Right atrium auricular region (tissue), 2 donors: ENCODE measurements around the gene DPH6. TPM values are rescaled to one million over a fixed set of nuclear protein-coding genes. Genes with fewer than 3 reads are reported as not detected.
"Not testable (repeated sequence)": the region's sequence is repeated elsewhere in the genome, so short reads cannot be mapped to it uniquely, and the experiment has no call there.

Experiments used
- DNase-seq: peaks from one replicate; pipeline ENCODE4 v3.0.0-alpha.2; 2019; ENCODE audit warnings: low spot score
- H3K27ac ChIP-seq, 2 donors: fragments of 200-600 bp; sonication (generic); 1 replicate in 1 of 2; 2 replicates in 1 of 2; pipeline ENCODE4 v1.5.1; 2016 to 2019
- H3K27me3 ChIP-seq, 2 donors: fragments of 200-600 bp; sonication (generic); one replicate each; pipeline versions ENCODE4 v1.5.1 to v1.6.0; 2017 to 2019
- H3K36me3 ChIP-seq: fragments of 200-600 bp; sonication (generic); one replicate; pipeline ENCODE4 v1.5.1; 2016
- H3K4me1 ChIP-seq, 2 donors: fragments of 200-600 bp; sonication (generic); one replicate each; pipeline versions ENCODE4 v1.5.1 to v1.6.0; 2017 to 2019
- H3K4me3 ChIP-seq, 2 donors: fragments of 200-600 bp; sonication (generic); 1 replicate in 1 of 2; 2 replicates in 1 of 2; pipeline ENCODE4 v1.5.1; 2017 to 2019; ENCODE audit warnings: mild to moderate bottlenecking in 1 of 2, moderate library complexity in 1 of 2
- H3K9me3 ChIP-seq, 2 donors: fragments of 200-600 bp; sonication (generic); one replicate each; pipeline ENCODE4 v1.5.1; 2019
- total RNA-seq, 2 donors: library from RNA; depleted of rRNA; stranded (reverse); fragments of >200 nt; gene quantifications; one replicate each; pipeline ENCODE4 v1.1.0, GENCODE V29; 2016
- TF ChIP-seq, protein P1 (sequence below), 2 donors: fragments of 200-600 bp; sonication (generic); IDR thresholded peaks; one replicate each; pipeline ENCODE4 v1.5.1; 2019; ENCODE audit warnings: antibody characterized with exemption in 2 of 2

Gene DPH6, protein sequence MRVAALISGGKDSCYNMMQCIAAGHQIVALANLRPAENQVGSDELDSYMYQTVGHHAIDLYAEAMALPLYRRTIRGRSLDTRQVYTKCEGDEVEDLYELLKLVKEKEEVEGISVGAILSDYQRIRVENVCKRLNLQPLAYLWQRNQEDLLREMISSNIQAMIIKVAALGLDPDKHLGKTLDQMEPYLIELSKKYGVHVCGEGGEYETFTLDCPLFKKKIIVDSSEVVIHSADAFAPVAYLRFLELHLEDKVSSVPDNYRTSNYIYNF
- 10 to 100 TPM in 1 of 2 donors, 1 to 10 TPM in 1; 9.2 to 10.7 TPM for total RNA-seq

DNA sequence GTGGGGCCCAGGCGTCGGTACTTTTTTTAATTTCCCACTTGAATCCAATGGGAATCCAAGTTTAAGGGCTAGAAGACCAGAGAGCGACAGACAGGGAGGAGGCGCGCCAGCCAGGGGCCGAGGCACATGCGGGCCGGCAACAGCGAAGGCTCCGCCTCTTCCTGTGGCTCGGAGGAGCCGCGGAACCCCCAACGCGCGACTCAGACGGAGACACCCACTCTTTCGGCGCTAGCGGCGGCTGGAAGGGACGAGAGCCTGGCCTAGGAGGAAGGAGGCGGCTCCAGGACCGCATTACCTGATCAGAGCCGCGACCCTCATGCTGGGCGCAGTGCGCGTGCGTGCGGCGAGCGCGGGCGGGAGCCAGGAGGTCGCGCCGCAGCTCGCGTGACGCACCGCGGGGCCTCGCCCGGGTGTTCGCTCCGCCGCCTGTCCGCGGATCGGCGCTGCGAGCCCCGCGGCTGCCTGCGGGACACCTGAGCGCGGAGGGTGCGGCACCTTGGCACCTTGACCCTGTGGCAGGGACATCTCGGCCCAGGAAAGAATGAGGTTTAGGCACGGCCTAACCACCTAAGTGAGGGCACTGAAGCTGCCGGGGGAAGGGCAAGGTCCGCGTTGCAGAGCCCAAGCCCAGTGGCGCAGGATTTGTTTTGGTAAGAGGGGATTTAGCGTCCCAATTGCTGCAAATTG lies at the start of gene DPH6:
TSS of gene DPH6 (minus strand) at position 342 of the 687 bp plus-strand sequence. CDS start at position 318, 24 bp downstream.
- peak; percentile 84 for DNase-seq

DNA sequence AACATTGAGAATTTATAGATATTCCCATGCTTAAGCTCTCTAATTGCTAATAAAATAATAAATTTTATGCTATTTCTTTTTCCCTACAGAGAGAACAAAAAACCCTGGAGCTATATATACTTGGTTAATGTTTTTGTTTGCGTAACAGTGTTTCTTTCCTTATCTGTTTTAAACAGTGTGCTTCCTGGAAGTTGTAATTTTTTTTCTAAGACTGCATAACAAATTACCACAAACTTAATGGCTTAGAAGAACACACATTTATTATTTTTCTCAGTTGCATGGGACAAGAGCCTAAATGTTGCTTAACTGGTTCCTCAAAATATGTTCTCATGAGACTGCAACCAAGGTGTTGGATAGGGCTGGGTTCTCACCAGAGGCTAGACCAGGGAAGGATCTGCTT lies 49.7 kb upstream of the DPH6 start:
- H3K27ac ChIP-seq = no peak overlapping the region
- no peaks in the 10 kb centered on the region for H3K9me3 ChIP-seq
- no peaks in the 10 kb centered on the region for H3K27me3 ChIP-seq
- no peak for DNase-seq
- TF ChIP-seq, protein P1, sequence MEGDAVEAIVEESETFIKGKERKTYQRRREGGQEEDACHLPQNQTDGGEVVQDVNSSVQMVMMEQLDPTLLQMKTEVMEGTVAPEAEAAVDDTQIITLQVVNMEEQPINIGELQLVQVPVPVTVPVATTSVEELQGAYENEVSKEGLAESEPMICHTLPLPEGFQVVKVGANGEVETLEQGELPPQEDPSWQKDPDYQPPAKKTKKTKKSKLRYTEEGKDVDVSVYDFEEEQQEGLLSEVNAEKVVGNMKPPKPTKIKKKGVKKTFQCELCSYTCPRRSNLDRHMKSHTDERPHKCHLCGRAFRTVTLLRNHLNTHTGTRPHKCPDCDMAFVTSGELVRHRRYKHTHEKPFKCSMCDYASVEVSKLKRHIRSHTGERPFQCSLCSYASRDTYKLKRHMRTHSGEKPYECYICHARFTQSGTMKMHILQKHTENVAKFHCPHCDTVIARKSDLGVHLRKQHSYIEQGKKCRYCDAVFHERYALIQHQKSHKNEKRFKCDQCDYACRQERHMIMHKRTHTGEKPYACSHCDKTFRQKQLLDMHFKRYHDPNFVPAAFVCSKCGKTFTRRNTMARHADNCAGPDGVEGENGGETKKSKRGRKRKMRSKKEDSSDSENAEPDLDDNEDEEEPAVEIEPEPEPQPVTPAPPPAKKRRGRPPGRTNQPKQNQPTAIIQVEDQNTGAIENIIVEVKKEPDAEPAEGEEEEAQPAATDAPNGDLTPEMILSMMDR (IDR thresholded peaks at IDR 0.05) = no peak
- no peaks in the 10 kb centered on the region for H3K36me3 ChIP-seq
- no peak overlapping the region for H3K4me3 ChIP-seq
- H3K4me1 ChIP-seq = no peaks in the 10 kb centered on the region

More for the DNA sequence above, at the start of gene DPH6:
- Histone ChIP-seq H3K27ac (peak within 1 kb of the TSS; percentile 99), H3K36me3 (no peaks in the 10 kb centered on the region), H3K4me3 (peak within 1 kb of the TSS; percentile 75 to 79), H3K9me3 (no peaks in the 10 kb centered on the region), H3K27me3 (no peaks in the 10 kb centered on the region), H3K4me1 (peaks cover 0 to 24% of the 10 kb centered on the region in 2 donors)
- TF ChIP-seq, protein P1 (IDR thresholded peaks at IDR 0.05) = peak in 1 of 2 donors; percentile 28

DNA sequence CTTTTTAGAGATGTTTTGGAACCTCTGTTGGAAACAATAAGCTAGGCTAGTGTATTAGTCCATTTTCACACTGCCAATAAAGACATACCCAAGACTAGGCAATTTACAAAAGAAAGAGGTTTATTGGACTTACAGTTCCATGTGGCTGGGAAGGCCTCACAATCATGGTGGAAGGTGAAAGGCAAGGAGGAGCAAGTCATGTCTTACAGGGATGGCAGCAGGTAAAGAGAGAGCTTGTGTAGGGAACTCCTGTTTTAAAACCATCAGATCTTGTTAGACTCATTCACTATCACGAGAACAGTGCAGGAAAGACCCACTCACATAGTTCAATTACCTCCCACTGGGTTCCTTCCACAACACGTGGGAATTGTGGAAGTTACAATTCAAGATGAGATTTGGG lies 46.0 kb upstream of the DPH6 start:
- not testable (repeated sequence) for H3K4me1 ChIP-seq, H3K9me3 ChIP-seq, H3K36me3 ChIP-seq, H3K27me3 ChIP-seq, DNase-seq, H3K4me3 ChIP-seq, H3K27ac ChIP-seq

DNA sequence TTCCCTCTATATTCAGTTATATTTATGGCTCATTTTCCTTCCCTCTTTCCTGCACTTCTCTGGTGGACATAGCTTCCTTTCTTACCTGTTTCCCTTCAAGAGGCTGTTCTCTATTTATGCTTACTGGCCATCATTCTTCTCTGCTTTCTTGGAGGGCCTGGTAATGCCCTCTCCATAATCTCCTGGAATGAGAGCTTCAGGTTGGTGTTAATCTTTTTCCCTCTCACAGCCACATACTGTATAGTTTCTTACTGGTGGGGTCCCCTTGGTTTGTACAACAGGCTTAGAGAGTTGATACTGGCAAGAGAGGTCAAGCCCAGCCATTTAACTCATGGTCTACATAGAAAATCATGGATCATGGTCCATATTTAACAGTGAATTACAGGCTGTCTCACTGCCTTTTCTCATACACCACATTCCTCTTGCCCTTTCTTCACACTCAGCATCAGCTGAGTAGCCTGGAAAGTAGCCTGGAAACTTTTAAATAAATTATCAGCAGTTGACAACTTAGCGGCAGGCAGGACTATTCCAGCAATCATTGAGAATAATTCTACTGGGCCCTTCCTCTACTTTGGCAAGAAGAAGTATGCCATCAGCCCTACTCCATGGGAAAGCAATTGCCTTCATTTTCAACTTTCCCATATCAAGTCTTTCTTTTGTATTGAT lies 38.0 kb upstream of the DPH6 start:
- TF ChIP-seq, protein P1 (IDR thresholded peaks at IDR 0.05) = no peak
- DNase-seq = no peak
- peak overlapping the region; percentile 48 to 79 for H3K27ac ChIP-seq

DNA sequence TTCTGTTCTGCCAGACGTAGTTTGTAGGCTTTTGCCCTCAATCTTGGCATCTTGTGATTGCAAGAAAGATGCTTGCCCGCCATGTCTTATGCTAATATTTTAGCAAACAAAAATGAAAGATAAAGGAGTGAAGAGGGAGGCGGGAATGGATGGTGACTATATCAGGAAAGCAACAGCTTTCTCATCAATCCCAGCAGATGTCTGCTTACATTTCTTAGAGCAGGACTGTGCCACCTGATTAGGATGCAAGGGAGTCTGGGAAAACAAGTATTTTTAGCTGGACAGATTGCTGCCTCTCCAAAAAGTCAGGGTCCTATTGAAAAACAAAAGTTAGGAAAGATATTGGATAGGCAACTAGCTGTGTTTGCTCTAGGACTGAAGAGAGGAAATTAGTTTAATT lies 34.6 kb upstream of the DPH6 start:
- H3K27ac ChIP-seq = peak overlapping the region in 1 of 2 donors; percentile 36
- H3K9me3 ChIP-seq = no peaks in the 10 kb centered on the region
- no peaks in the 10 kb centered on the region for H3K27me3 ChIP-seq
- TF ChIP-seq, protein P1 (IDR thresholded peaks at IDR 0.05) = no peak
- H3K4me1 ChIP-seq = peaks cover 0 to 6% of the 10 kb centered on the region in 2 donors
- no peak for DNase-seq
- H3K36me3 ChIP-seq = no peaks in the 10 kb centered on the region
- no peak overlapping the region for H3K4me3 ChIP-seq

More for the DNA sequence above, 38.0 kb upstream of the DPH6 start:
- Histone ChIP-seq H3K4me3 (no peak overlapping the region), H3K27me3 (no peaks in the 10 kb centered on the region), H3K4me1 (peaks cover 0 to 6% of the 10 kb centered on the region in 2 donors), H3K9me3 (no peaks in the 10 kb centered on the region), H3K36me3 (no peaks in the 10 kb centered on the region)

DNA sequence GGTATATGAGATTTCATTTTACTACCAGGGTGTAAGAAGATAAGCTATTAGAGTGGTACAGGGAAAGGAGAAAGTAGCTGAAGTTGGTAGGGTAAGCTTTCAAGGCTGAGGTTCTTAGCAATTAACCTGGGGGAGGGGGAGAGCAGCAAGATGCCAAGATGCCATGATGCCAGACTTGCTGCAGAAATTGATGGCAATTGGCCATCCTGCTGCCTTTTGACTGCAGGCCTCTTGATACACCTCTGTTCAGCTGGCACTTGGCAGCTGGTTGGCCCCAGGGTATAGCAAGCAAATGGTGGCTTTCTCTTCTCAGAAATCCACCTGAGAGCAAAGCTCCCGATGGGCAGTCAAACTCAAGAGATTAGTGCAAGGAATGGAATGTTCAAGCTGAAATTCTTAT lies 21.4 kb upstream of the DPH6 start:
- H3K9me3 ChIP-seq = no peaks in the 10 kb centered on the region
- no peak overlapping the region for H3K4me3 ChIP-seq
- no peak for DNase-seq
- H3K27me3 ChIP-seq = no peaks in the 10 kb centered on the region
- peaks cover 0 to 4% of the 10 kb centered on the region in 2 donors for H3K4me1 ChIP-seq
- TF ChIP-seq, protein P1 (IDR thresholded peaks at IDR 0.05) = no peak
- no peaks in the 10 kb centered on the region for H3K36me3 ChIP-seq
- H3K27ac ChIP-seq = peak overlapping the region in 1 of 2 donors; percentile 59
